ENCODE data around the gene PDIA2.

Gene PDIA2

GRCh38 chr16:280005-280460, 2.9 kb upstream of the PDIA2 start:
- H3K36me3 ChIP-seq (replicated peaks; ENCODE audit: low read depth, low read length): peaks cover 10% of the 10 kb centered on the region
- H4K20me1 ChIP-seq (ENCODE audit: insufficient read depth, low read length): no peaks in the 10 kb centered on the region
- peaks cover 14% of the 10 kb centered on the region for H3K4me1 ChIP-seq (ENCODE audit: low read length)
- no peak overlapping the region for H2AFZ ChIP-seq (ENCODE audit: low read depth, low read length)
- H3K79me2 ChIP-seq (ENCODE audit: low read length): peaks cover 25% of the 10 kb centered on the region
- H3K9ac ChIP-seq (ENCODE audit: low read length): no peak overlapping the region
- no peaks in the 10 kb centered on the region for H3K27me3 ChIP-seq (ENCODE audit: low read depth, low read length)
- H3K4me2 ChIP-seq (ENCODE audit: low read length): no peak overlapping the region
- no peaks in the 10 kb centered on the region for H3K9me3 ChIP-seq (ENCODE audit: insufficient read depth, low read length)
- TF ChIP-seq EZH2phosphoT487 (IDR thresholded peaks at IDR 0.05; ENCODE audit: low read depth) (no peak), CTCF (IDR thresholded peaks at IDR 0.05; ENCODE audit: low read depth, low read length) (no peak)
- no peak overlapping the region for H3K4me3 ChIP-seq (ENCODE audit: low read length)
- no peak overlapping the region for H3K27ac ChIP-seq (ENCODE audit: low read length)

- H2AFZ ChIP-seq (ENCODE audit: low read depth, low read length): no peak within 1 kb of the TSS
- TF ChIP-seq EZH2phosphoT487 (IDR thresholded peaks at IDR 0.05; ENCODE audit: low read depth) (no peak), CTCF (IDR thresholded peaks at IDR 0.05; ENCODE audit: low read depth, low read length) (no peak)
- H3K27me3 ChIP-seq (ENCODE audit: low read depth, low read length): no peaks in the 10 kb centered on the region
- no peaks in the 10 kb centered on the region for H4K20me1 ChIP-seq (ENCODE audit: insufficient read depth, low read length)
- H3K4me2 ChIP-seq (ENCODE audit: low read length): 0 out of 2 replicates have a peak within 1 kb of the TSS, but pooled peaks have one; percentile 27
- H3K4me3 ChIP-seq (ENCODE audit: low read length): no peak within 1 kb of the TSS
- H3K9me3 ChIP-seq (ENCODE audit: insufficient read depth, low read length): no peaks in the 10 kb centered on the region
- H3K9ac ChIP-seq (ENCODE audit: low read length): no peak within 1 kb of the TSS
- H3K4me1 ChIP-seq (ENCODE audit: low read length): peaks cover 14% of the 10 kb centered on the region
- peaks cover 15% of the 10 kb centered on the region for H3K36me3 ChIP-seq (replicated peaks; ENCODE audit: low read depth, low read length)
- H3K27ac ChIP-seq (ENCODE audit: low read length): no peak within 1 kb of the TSS
- peaks cover 26% of the 10 kb centered on the region for H3K79me2 ChIP-seq (ENCODE audit: low read length)
These were observed 2.4 kb upstream of the PDIA2 start, which contains the start of gene ARHGDIG for GRCh38 chr16:280552-280951. Gene ARHGDIG, plus strand, starts transcription at chr16:280591. Its CDS starts 90 bp downstream, at chr16:280681.

- no peaks in the 10 kb centered on the region for H4K20me1 ChIP-seq (ENCODE audit: insufficient read depth, low read length)
- H3K9me3 ChIP-seq (ENCODE audit: insufficient read depth, low read length): no peaks in the 10 kb centered on the region
- no peak overlapping the region for H2AFZ ChIP-seq (ENCODE audit: low read depth, low read length)
- H3K27ac ChIP-seq (ENCODE audit: low read length): no peak overlapping the region
- no peak overlapping the region for H3K4me3 ChIP-seq (ENCODE audit: low read length)
- H3K79me2 ChIP-seq (ENCODE audit: low read length): peaks cover 26% of the 10 kb centered on the region
- TF ChIP-seq EZH2phosphoT487 (IDR thresholded peaks at IDR 0.05; ENCODE audit: low read depth) (no peak), CTCF (IDR thresholded peaks at IDR 0.05; ENCODE audit: low read depth, low read length) (no peak)
- H3K4me2 ChIP-seq (ENCODE audit: low read length): no peak overlapping the region
- H3K9ac ChIP-seq (ENCODE audit: low read length): no peak overlapping the region
- H3K27me3 ChIP-seq (ENCODE audit: low read depth, low read length): no peaks in the 10 kb centered on the region
- H3K4me1 ChIP-seq (ENCODE audit: low read length): peaks cover 14% of the 10 kb centered on the region
- peaks cover 15% of the 10 kb centered on the region for H3K36me3 ChIP-seq (replicated peaks; ENCODE audit: low read depth, low read length)
These were observed 1.8 kb upstream of the PDIA2 start for GRCh38 chr16:280991-281659.

GRCh38 chr16:281660-282255, 1.2 kb upstream of the PDIA2 start:
- no peak overlapping the region for H3K27ac ChIP-seq (ENCODE audit: low read length)
- H3K4me1 ChIP-seq (ENCODE audit: low read length): peaks cover 14% of the 10 kb centered on the region
- no peak overlapping the region for H3K4me2 ChIP-seq (ENCODE audit: low read length)
- peaks cover 21% of the 10 kb centered on the region for H3K36me3 ChIP-seq (replicated peaks; ENCODE audit: low read depth, low read length)
- no peak overlapping the region for H3K9ac ChIP-seq (ENCODE audit: low read length)
- peaks cover 26% of the 10 kb centered on the region for H3K79me2 ChIP-seq (ENCODE audit: low read length)
- H3K27me3 ChIP-seq (ENCODE audit: low read depth, low read length): no peaks in the 10 kb centered on the region
- TF ChIP-seq CTCF (IDR thresholded peaks at IDR 0.05; ENCODE audit: low read depth, low read length) (no peak), EZH2phosphoT487 (IDR thresholded peaks at IDR 0.05; ENCODE audit: low read depth) (no peak)
- H2AFZ ChIP-seq (ENCODE audit: low read depth, low read length): no peak overlapping the region
- no peaks in the 10 kb centered on the region for H4K20me1 ChIP-seq (ENCODE audit: insufficient read depth, low read length)
- H3K4me3 ChIP-seq (ENCODE audit: low read length): no peak overlapping the region
- H3K9me3 ChIP-seq (ENCODE audit: insufficient read depth, low read length): no peaks in the 10 kb centered on the region
